SKM-1 treated with dmso at 0.1 percent for 144 hours (cell line): ENCODE results near the gene PTPRN2.

Source experiments
- DNase-seq: peaks from one replicate; lab custom pipeline; 2025; ENCODE audit not compliant: unreplicated experiment; lab: John Stamatoyannopoulos, UW

The PTPRN2 gene

DNA sequence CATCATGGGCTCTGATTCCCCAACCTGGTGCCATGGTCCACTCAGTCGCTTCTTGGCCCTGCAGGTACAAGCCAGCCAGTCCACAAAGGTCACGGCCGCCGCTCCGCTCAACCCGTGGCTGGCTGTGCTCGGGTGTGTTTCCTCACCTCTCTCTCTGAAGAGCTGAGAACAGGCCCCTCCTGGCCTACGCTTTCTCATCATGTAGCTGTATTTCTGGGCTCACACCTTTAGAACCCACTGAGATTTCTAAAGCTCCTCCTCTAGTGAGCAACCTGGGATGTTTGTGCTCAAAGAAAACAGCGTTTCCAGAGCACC, 30.2 kb downstream of the PTPRN2 start:
- no peak for DNase-seq

DNA sequence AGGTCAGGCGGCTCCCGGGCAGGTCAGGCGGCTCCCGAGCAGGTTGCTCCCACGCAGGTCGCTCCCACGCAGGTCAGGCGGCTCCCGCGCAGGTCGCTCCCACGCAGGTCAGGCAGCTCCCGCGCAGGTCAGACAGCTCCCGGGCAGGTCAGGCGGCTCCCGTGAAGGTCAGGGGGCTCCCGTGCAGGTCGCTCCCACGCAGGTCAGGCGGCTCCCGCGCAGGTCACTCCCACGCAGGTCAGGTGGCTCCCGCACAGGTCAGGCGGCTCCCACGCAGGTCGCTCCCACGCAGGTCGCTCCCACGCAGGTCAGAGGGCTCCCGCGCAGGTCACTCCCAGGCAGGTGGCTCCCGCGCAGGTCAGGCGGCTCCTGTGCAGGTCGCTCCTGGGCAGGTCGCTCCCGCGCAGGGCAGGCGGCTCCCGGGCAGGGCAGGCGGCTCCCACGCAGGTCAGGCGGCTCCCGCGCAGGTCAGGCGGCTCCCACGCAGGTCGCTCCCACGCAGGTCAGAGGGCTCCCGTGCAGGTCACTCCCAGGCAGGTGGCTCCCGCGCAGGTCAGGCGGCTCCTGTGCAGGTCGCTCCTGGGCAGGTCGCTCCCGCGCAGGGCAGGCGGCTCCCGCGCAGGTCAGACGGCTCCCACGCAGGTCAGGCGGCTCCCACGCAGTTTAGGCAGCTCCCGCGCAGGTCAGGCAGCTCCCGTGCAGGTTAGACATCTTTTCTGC, 30.7 kb downstream of the PTPRN2 start:
- no peak for DNase-seq

GRCh38 chr7:158555034-158555520, 32.5 kb downstream of the PTPRN2 start:
- no peak for DNase-seq

DNA sequence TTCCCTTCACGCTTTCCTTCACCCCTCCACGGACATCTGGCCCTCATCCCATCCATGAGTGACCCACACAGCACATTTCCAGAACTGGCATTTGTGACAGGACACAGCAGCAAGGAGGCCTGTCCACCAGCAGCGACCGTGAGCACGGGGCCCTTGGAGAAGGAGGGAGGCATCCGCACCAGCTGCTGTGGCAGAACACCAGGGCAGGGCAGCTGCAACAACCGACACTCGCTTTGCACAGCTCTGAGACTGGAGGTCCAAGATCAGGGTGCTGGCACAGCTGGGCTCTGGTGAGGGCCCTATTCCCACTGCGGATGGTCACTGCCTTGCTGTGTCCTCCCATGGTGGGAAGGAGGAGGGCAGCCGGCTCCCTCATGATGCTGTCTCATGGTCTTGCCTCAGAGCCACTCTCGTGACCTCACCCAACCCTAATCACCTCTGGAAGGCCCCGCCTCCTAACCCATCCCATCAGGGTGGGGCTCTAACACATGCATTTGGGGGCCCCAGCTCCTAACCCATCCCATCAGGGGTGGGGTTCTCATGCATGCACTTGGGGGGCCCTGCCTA, 36.7 kb downstream of the PTPRN2 start:
- no peak for DNase-seq

GRCh38 chr7:158550394-158550700, 37.3 kb downstream of the PTPRN2 start:
- DNase-seq: no peak

DNA sequence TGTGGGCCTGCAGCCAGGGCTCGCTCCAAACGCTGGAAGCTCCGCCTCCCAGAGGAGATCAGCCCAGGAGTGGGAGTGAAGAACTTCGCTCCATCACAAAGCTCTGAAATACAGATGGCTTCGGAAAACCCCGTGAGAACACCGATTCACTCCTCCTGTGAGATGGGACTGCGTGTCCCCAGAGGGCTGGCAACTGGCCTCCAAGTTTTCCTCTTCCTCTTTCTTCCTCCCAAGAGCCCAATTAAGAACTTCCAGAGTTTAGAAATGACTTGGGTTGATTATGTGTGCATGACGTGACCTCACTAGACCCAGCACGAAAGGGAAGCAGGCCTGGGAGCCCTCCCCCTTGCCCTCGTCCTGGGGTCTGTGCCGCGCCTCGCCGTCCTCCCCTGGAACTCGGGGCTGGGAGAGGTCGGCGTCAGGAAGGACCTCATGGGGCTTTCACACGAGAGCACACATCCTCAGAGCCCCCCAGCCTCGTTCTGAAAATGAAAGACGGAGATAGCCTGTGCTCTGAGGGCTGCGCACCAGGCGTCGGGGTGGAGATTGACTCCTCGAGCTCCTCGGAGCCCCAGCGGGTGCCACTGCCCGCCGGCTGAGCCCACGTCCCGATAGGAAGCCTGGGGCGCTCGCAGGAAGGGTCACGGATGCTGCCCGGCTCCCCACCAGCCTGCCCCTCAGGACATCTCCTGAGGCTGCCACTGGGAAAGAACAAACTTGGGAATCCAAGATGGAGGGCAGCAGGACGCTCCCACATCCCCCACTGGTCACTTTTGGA, 37.8 kb downstream of the PTPRN2 start:
- DNase-seq: no peak

DNA sequence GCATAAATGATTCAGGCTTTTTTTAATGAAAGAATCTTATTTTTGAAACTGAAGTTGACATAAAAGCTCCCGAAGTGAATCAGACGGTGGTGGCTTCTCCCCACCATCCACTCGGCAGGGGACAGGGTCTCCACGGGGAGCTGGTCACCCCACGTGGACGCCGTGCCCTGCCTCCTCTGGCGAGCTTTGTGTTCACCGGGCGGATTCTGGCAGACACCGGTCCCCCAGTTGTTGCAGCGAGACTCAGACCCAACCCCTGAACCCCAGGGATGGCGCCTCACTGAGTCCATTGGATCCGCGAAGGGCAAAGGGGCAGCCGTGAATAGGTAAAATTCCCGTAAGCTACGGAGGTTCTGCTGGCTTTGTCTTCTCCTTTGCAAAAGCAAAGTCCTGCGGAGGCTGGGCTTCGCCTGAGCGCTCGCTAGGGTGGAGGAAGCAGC, 38.4 kb downstream of the PTPRN2 start:
- no peak for DNase-seq

DNA sequence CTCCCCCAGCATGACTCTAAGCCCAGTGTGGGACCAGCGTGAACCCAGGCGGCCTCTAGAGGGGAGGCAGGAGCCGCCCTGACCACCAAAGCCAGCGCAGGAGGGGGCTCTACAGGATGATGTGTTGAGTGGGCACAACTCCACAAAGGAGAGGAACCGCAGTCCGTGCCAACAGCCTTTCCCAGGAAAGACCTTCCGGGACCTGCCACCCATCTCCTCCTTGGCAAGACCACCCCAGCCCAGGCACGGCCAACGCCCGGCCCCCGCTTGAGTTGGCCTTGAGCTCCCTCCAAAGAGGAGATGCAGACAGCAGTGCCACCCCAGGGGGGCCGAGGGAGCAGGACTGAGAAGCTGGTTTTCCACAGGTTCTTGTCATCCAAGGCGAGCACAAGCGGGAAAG, 38.9 kb downstream of the PTPRN2 start:
- DNase-seq: no peak

DNA sequence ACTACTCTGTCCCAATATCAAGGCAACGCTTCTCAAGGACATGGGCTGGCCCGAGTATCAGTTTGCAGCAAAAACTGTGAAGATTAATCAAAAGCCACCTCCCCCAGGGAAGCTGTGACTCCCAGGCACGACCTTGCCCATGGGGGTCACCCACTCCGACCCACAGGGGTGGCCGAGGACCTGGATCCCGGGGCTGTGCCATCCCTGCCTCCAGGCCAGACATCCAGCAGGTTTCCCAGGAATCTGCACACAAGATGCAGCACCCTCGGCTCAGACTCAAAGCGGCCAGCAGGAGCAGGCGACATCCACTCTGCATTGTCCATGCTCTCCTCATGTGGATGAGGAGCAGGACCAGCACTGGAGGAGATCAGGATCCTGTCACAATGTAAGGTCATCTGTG, 39.8 kb downstream of the PTPRN2 start:
- DNase-seq: no peak

DNA sequence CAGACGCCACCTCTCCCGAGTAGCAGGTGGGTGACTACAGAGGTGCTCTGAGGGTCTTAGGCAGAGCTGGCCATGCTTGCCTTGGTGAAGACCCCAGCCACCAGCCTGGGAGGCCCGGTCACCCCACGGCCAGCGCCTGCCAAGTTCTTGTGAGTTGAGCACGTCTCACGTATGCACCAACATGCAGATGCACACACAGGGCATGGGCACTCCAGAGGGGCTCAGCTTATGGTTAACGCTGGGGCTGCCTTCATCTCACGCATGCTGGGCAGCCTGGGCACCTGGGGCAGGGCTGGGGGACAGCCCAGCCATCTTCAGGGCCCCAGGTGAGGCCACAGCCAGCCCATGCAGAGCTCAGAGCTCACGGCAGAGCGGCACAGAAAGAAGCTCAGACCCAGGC, 41.0 kb downstream of the PTPRN2 start:
- no peak for DNase-seq

DNA sequence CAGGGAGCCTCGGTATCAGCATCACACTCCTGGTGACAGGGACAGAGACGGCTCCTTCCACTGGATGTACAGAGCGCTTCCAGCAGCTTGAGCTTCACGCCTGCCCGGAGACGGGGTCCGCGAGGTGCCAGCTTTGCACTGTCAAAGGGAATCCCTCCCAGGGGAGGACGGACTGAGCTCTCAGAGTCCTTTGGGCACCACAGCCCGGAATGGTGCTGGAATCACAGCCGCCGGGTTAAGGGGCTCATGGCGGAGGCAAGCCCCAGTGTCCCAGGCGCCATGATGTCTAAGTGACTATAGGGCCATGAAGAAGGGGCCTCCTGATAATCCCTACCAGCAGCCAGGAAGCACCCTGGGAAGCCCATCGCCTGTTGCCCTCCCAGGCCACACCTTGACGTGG, 41.4 kb downstream of the PTPRN2 start:
- DNase-seq: no peak

GRCh38 chr7:158544708-158545107, 42.9 kb downstream of the PTPRN2 start:
- DNase-seq: no peak

DNA sequence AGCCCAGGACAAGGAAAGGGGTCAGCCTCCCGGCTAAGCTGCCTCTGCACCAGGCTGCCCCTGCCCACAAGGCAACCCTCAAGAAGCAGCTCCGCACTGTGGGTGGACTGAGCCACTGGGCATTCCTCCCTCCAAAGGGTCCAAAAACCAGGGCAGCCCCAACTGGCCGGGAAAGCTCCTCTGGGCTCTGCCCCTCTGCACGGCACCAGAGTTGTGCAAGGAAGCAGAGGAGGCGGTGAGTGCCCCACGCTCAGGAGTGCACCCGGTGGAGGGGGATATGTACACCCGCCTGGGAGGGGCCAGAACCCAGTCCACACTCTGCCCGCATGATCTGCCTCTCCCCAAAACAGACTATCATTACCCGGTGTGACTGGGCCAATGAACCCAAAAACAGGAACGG, 43.8 kb downstream of the PTPRN2 start:
- DNase-seq: no peak

DNA sequence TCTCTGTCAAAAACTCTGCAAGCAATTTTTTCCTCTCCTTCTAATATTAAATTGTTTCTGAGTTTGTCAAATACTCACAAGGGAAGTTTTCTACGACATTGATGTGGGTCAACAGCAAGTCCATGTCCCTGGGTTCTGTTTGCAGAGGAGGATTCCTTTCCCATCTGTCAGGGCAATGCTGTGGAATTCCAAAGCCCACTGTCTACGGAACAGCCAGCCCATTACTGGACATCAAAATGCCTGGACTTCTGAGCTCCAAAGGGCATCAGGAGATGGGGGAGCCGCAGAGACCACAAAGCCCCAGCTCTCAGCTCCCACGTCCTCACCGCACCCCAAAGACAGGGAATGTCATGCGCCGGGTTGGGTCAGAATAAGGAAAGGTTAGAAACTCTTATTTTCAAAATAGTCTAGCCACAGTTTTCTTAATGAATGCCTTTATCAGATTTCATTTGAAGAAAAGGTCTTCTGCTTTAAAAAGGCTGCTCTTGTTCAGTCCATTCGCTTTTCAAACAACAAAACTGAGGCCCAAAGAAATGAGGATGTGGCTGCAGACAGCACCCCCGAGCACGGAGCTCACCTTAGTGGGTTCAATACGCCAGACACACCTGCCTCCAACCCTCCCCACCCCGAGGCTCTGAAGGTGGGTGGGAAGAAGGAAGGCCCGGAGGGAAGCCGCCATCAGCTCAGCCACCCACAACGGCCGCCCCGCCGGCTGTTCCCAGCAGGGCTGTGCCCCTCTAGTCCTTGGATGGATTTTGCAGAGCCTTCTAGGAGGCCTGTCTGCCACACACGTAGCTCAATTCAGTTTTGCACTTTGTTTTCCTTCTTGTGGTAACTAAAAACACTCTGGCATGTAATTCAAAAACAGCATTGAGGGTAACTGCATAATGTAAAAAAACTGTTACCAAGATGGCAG, 44.7 kb downstream of the PTPRN2 start:
- no peak for DNase-seq

- DNase-seq: peak; percentile 80
These were observed 46.1 kb downstream of the PTPRN2 start for GRCh38 chr7:158541346-158542010.

DNA sequence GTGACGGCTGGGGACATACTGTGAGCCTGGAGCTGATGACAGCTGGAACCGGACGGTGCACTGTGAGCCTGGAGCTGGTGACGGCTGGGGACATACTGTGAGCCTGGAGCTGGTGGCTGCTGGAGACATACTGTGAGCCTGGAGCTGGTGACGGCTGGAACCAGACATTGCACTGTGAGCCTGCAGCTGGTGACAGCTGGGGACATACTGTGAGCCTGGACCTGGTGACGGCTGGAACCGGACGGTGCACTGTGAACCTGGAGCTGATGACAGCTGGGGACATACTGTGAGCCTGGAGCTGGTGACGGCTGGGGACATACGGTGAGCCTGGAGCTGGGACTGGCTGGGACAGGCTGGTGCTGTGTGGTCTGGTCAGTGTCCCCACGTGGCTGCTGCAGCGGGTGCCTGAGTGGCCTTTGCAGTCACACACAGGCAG, 47.9 kb downstream of the PTPRN2 start:
- DNase-seq: no peak

DNA sequence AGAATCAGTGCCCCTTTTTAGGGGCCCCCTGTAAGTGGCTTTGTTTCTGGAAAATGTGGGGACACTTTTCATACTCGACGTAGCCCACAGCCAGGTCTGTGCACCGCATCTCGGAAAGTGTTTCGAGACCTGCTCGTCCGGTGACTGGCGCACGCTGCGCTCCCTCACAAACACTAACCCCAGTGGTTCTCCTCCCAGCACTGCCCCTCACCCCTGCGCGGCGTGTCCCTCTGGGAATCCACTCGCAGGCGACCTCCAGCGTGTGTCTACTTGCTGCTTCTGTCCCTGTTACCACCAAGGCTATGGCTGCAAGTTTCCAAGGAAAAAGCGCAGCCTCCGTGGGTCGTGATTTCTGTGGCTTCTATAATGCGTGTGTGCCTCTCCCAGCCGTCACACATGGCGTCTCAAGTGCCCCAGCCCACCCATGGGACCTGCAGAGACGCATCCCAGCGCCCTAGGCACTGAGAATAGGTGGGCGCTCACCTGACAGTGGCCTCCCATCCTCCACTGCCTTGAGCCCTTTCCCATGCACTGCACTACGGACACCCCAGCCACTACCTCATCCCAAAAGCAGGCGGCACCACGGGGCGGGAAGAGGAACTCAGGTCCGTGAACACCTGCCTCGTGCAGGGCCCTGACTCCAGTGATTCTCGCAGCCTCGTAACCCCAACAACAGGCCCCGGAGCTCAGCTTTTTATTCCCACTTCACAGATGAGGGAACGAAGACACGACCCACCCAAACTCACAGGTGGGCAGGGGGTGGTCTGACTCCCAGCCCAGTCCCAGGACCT, 49.3 kb downstream of the PTPRN2 start:
- DNase-seq: no peak

GRCh38 chr7:158537516-158537882, 50.1 kb downstream of the PTPRN2 start:
- DNase-seq: no peak

DNA sequence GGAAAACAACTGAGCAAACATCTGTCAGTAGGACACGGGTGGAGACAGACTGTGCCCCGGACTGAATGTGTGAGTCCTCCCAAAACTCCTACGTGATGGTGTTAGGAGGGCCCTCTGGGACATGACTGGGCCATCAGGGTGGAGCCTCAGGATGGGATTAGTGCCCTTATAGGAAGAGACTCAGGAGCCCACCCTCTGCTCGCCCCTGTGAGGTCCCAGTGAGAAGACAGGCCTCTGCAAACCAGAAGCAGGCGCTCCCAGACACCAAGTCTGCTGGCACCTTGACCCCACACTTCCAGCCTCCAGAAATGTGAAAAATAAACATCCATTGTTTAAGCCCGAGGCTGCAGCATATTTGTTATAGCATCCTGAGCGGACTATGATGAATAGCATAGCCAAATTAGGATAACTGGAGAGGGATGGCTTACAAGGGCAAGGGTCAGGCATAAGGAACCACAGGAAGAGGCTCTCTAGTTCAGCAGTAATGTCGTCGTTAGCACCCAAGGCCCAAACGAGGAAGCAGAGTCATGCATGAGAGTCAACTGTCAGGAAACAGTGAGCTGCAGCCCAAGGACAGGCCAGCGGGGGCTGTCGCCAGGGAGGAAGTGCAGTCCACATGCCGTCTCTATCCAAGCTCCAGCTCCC, 50.6 kb downstream of the PTPRN2 start:
- peak; percentile 20 for DNase-seq

DNA sequence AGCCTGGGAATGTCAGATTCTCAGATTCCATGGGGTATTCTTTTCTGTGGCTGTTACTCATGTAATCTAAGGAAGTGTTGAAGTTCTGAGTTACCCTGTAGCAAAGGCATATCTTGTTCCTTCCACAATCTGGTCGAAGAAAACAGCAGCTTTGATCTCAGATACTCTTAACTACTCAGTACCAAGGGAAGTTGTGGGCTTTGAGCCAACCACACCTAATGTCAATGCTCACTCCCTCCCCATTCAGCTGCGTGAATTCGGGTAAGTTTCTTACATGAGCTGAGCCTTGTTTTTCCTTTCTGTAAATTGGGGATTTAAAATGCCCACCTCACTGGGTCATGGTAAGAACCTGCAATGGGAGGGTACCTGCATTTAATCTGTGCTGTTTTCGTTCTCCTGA, 52.5 kb downstream of the PTPRN2 start:
- no peak for DNase-seq
